Left ventricle myocardium inferior (tissue), 1 donor: Measurements from ENCODE around the gene RBMS1. TPM values are rescaled to one million over a fixed set of nuclear protein-coding genes. Genes with fewer than 3 reads are reported as not detected.

Experiments
- DNase-seq: peaks from one replicate; pipeline ENCODE4 v3.0.0-alpha.2; 2020
- H3K27ac ChIP-seq: fragments of 200-600 bp; replicated peaks from 2 replicates; pipeline ENCODE4 v1.8.0; 2021
- H3K27me3 ChIP-seq: fragments of 200-600 bp; 2 replicates; pipeline ENCODE4 v1.8.0; 2021; ENCODE audit warnings: low read depth
- H3K36me3 ChIP-seq: fragments of 200-600 bp; 2 replicates; pipeline ENCODE4 v1.8.0; 2021
- H3K4me1 ChIP-seq: fragments of 200-600 bp; 2 replicates; pipeline ENCODE4 v1.8.0; 2021
- H3K4me3 ChIP-seq: fragments of 200-600 bp; 2 replicates; pipeline ENCODE4 v1.8.0; 2021; ENCODE audit warnings: mild to moderate bottlenecking, moderate library complexity
- H3K9me3 ChIP-seq: fragments of 200-600 bp; replicated peaks from 2 replicates; pipeline ENCODE4 v1.8.0; 2021
- CTCF ChIP-seq: fragments of 200-600 bp; IDR thresholded peaks from 2 replicates; pipeline ENCODE4 v1.8.0; 2021; ENCODE audit warnings: antibody characterized with exemption, mild to moderate bottlenecking, borderline replicate concordance
- intact Hi-C: fragments of 100-400 bp; cut with micrococcal nuclease; formaldehyde crosslinking; loops from one replicate; pipeline ENCODE4 v1.11.0; 2022
- total RNA-seq: library from RNA; stranded (reverse); fragmentation: NEBNext Ultra II Directional; extraction: Animal tissue kit (Norgen Biotek cat#: 25700); gene quantifications from one replicate; pipeline ENCODE4 v1.2.1, GENCODE V29; 2021
- donor health status: DM: no; HTN: yes; CAD: no; lungs with severe emphysema.

Gene RBMS1
- total RNA-seq, 1 donor from 2014 or later = 56.2 TPM

DNA sequence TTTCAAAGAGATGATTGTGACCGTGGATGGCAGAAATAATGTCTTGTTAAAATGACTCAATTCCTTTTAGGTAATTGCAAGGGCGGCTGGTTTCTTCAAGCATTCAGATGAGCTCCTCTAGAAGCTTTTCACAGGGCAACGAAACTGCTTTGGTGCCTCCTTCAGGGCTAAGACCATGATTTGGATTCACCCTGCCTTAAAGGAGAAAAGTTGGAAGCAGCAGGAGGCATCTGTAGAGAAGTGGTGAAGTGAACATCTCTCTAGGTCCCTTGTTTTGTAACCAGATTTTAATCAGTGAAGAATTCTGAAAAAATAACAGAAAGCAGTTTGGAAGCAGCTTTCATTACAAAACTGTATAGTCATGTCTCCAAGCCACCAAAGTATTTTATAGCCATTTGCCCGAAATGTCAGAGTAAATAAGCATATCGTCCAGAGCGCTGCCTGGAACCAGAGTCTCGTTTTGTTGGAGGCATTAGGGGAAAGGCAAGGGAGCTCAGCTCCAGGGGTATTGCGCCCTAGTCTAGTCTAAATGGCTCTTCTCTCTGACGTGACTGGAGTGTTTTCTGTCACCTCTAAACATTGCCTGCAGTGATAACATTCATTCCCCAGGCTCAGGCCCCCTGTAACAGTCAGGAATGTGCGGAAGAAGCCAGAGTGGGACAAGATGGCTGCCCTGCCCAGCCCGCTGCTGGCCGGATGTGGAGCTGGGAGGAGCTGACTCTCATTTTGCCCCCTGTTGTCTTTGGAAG is 235.7 kb downstream of the RBMS1 start:
- no peak overlapping the region for H3K4me3 ChIP-seq
- H3K27ac ChIP-seq = no peak overlapping the region
- H3K27me3 ChIP-seq = no peaks in the 10 kb centered on the region
- H3K4me1 ChIP-seq = peaks cover 18% of the 10 kb centered on the region
- DNase-seq = no peak
- intact Hi-C loops = no loop called here
- no peaks in the 10 kb centered on the region for H3K9me3 ChIP-seq
- no peak for TF ChIP-seq CTCF
- H3K36me3 ChIP-seq = no peaks in the 10 kb centered on the region

DNA sequence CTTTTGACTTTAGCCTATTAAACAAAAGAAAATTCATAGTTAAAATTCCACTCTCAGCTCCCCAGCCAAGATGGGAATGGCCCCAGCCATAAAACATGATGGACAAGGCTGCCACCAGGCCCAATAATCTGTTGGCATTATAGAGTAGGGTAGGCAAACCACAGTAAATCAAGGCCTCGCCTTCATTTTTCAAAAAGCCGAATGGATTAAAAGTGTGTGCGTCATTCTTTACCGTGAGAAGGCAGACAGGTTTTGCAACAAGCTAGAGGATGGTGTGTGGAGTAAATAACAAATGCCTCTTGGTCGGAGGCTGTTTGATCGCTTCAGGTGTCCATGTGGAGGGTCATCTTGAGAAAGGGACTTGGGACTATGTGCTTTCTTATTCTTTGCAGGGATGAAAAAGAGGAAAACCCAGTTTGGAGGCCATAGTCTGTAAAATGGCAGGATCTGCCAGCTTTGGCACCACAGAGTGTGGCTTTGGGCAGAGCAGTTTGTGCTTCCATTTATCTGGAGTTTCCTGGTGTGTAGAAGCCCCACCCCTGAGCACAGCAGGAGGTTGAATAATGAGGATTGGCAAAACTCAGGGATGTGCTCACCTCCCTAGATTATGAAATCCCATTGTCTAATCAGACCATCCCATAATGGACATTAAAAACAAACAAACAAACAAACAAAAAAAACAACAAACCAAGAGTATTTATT is 236.4 kb downstream of the RBMS1 start:
- no peaks in the 10 kb centered on the region for H3K27me3 ChIP-seq
- H3K4me1 ChIP-seq = peaks cover 24% of the 10 kb centered on the region
- H3K36me3 ChIP-seq = no peaks in the 10 kb centered on the region
- H3K27ac ChIP-seq = no peak overlapping the region
- intact Hi-C loops = no loop called here
- H3K4me3 ChIP-seq = no peak overlapping the region
- H3K9me3 ChIP-seq = no peaks in the 10 kb centered on the region
- DNase-seq = no peak
- no peak for TF ChIP-seq CTCF

DNA sequence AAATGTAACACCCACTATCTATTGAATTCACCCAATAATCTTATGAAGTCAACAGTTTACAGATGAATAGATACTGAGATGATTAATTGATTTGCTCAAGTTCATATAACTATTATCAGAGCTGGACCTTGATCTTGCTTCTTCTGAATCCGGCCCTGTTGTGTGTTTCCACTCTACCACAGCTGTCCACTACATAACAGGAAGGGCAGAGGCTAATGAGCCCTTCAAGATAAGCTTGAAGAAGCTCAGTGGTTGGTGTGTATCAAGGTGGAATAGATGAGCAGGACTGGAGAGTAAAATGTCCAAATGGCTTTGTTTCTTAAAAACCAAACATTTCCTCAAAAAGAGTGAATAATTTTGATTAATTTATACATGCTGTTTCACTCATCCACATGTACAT is 237.1 kb downstream of the RBMS1 start:
- no peak for TF ChIP-seq CTCF
- DNase-seq = no peak
- Histone ChIP-seq H3K36me3 (no peaks in the 10 kb centered on the region), H3K4me3 (no peak overlapping the region), H3K27me3 (no peaks in the 10 kb centered on the region), H3K4me1 (peaks cover 29% of the 10 kb centered on the region), H3K9me3 (no peaks in the 10 kb centered on the region), H3K27ac (no peak overlapping the region)
- intact Hi-C loops = no loop called here

DNA sequence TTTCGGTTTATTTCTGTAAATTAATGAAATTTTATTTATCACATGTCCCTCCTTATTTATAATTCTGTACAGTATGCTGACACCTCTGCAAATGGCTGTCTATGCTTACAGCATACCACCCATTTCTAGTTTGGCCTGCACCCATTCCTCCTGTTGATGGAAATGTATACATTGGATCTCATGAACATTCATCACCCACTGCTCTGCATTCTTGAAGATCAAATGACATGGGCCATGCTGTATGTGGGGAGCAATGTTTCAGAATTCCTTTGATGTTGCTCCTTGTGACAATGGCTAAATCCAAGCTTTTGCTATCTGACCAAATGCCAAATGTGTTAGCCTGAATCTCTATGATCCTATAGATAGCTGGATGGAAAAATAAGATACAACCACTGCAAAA is 238.2 kb downstream of the RBMS1 start:
- DNase-seq = no peak
- intact Hi-C loops = no loop called here
- H3K36me3 ChIP-seq = no peaks in the 10 kb centered on the region
- H3K4me1 ChIP-seq = peaks cover 35% of the 10 kb centered on the region
- H3K27me3 ChIP-seq = no peaks in the 10 kb centered on the region
- no peak overlapping the region for H3K27ac ChIP-seq
- no peak overlapping the region for H3K4me3 ChIP-seq
- H3K9me3 ChIP-seq = no peaks in the 10 kb centered on the region
- no peak for TF ChIP-seq CTCF

DNA sequence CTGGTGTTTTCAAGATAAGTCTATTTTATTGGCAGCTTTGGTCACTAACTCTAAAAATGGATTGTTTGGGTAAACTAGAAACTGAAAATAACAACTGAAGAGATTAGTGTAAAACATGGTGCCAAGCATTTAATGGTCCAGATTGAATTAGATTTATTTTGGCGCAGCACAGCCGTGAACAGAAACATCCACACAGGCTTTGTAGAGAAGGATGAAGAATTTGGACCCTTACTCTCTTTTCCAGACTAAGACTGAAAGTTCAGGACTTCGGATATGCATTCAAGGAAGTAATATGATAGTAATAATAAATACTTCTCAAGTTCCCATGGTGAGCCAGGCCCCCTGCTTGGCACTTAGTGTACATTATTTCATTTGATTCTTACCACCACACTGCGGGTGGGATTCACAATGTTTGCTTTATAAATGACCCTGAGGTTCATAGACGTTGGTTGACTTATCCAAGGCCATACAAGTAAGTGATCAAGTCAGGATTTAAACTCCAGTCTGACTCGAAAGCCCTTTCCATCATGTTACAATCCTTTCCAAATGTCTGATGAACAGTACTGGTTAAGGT is 239.3 kb downstream of the RBMS1 start:
- DNase-seq = no peak
- Histone ChIP-seq H3K4me3 (peak overlapping the region; percentile 44), H3K36me3 (no peaks in the 10 kb centered on the region), H3K27ac (peak overlapping the region; percentile 74), H3K27me3 (no peaks in the 10 kb centered on the region), H3K4me1 (peaks cover 35% of the 10 kb centered on the region), H3K9me3 (no peaks in the 10 kb centered on the region)
- intact Hi-C loops = no loop called here
- no peak for TF ChIP-seq CTCF
